22Rv1 (cell line): ENCODE results near the gene P2RY10.

Source experiments
- H3K27ac ChIP-seq: fragments of 450-650 bp; 2 replicates; pipeline ENCODE4 v1.5.1; 2017
- CTCF ChIP-seq: fragments of 450-650 bp; IDR thresholded peaks from 2 replicates; pipeline ENCODE4 v1.5.1; 2017; ENCODE audit warnings: mild to moderate bottlenecking
- ZFX ChIP-seq: fragments of 450-650 bp; IDR thresholded peaks from 2 replicates; pipeline ENCODE4 v1.6.1; 2017; ENCODE audit warnings: antibody characterized with exemption, borderline replicate concordance

The P2RY10 gene

GRCh38 chrX:78946178-78946931 lies 1.2 kb downstream of the P2RY10 start:
- TF ChIP-seq ZFX (no peak), CTCF (no peak)
- H3K27ac ChIP-seq = no peak overlapping the region

GRCh38 chrX:78950009-78950835 lies 5.0 kb downstream of the P2RY10 start:
- H3K27ac ChIP-seq = no peak overlapping the region

GRCh38 chrX:78957049-78957767 lies 12.0 kb downstream of the P2RY10 start:
- no peak overlapping the region for H3K27ac ChIP-seq
- TF ChIP-seq CTCF (no peak), ZFX (no peak)

More at GRCh38 chrX:78950009-78950835, 5.0 kb downstream of the P2RY10 start:
- TF ChIP-seq ZFX (no peak), CTCF (no peak)

GRCh38 chrX:78957768-78958130 lies 12.6 kb downstream of the P2RY10 start:
- no peak overlapping the region for H3K27ac ChIP-seq
- TF ChIP-seq ZFX = no peak
- no peak for TF ChIP-seq CTCF

GRCh38 chrX:78958419-78959116 lies 13.4 kb downstream of the P2RY10 start:
- no peak overlapping the region for H3K27ac ChIP-seq
- TF ChIP-seq ZFX (no peak), CTCF (no peak)

- TF ChIP-seq ZFX (no peak), CTCF (no peak)
Observed at GRCh38 chrX:78960888-78961287, 15.7 kb downstream of the P2RY10 start.

More at GRCh38 chrX:78960888-78961287, 15.7 kb downstream of the P2RY10 start:
- no peak overlapping the region for H3K27ac ChIP-seq
